Measurements from ENCODE around the gene RNF32.
A peak's percentile ranks its signal among the peaks of the same experiment; 100 is the strongest.
"Not testable (repeated sequence)": the region's sequence is repeated elsewhere in the genome, so short reads cannot be mapped to it uniquely, and the experiment has no call there.

RNF32 gene

GRCh38 chr7:156693627-156694026 lies 53.1 kb downstream of the RNF32 start:
- ATAC-seq = no peak
- TF ChIP-seq RARB (CRISPR knock-in tag; IDR thresholded peaks at IDR 0.05) (no peak), ZNF8 (CRISPR knock-in tag; IDR thresholded peaks at IDR 0.05) (no peak), CSDC2 (CRISPR knock-in tag; IDR thresholded peaks at IDR 0.05) (no peak), PATZ1 (CRISPR knock-in tag; IDR thresholded peaks at IDR 0.05; ENCODE audit: borderline replicate concordance) (no peak), ESRRG (CRISPR knock-in tag; IDR thresholded peaks at IDR 0.05) (no peak), TOX (CRISPR knock-in tag; IDR thresholded peaks at IDR 0.05; ENCODE audit: borderline replicate concordance) (no peak), SNAI2 (CRISPR knock-in tag; IDR thresholded peaks at IDR 0.05) (no peak), ISL1 (CRISPR knock-in tag; IDR thresholded peaks at IDR 0.05) (no peak), POU6F1 (CRISPR knock-in tag; IDR thresholded peaks at IDR 0.05; ENCODE audit: borderline replicate concordance, low read depth) (no peak), TSHZ2 (CRISPR knock-in tag; IDR thresholded peaks at IDR 0.05) (no peak), ZNF70 (CRISPR knock-in tag; IDR thresholded peaks at IDR 0.05) (no peak), PPARA (CRISPR knock-in tag; IDR thresholded peaks at IDR 0.05; ENCODE audit: borderline replicate concordance) (no peak), OSR1 (CRISPR knock-in tag; IDR thresholded peaks at IDR 0.05) (no peak), CREB5 (CRISPR knock-in tag; IDR thresholded peaks at IDR 0.05; ENCODE audit: low read depth) (no peak)

GRCh38 chr7:156697283-156697682 lies 56.7 kb downstream of the RNF32 start:
- ATAC-seq = not testable (repeated sequence)

- not testable (repeated sequence) for ATAC-seq
Measured at GRCh38 chr7:156698512-156698911, 57.9 kb downstream of the RNF32 start.

- peak; percentile 75 for TF ChIP-seq ZNF8 (CRISPR knock-in tag; IDR thresholded peaks at IDR 0.05)
- not testable (repeated sequence) for ATAC-seq
Measured at GRCh38 chr7:156701787-156702186, 61.2 kb downstream of the RNF32 start.

- no peak for ATAC-seq
- no peak for TF ChIP-seq BACH2 (CRISPR knock-in tag; IDR thresholded peaks at IDR 0.05; ENCODE audit: borderline replicate concordance)
- TF ChIP-seq ESRRG (CRISPR knock-in tag; IDR thresholded peaks at IDR 0.05) = no peak
- no peak for TF ChIP-seq ZNF8 (CRISPR knock-in tag; IDR thresholded peaks at IDR 0.05)
- TF ChIP-seq ZNF70 (CRISPR knock-in tag; IDR thresholded peaks at IDR 0.05) = no peak
- TF ChIP-seq ZNF565 (CRISPR knock-in tag; conservative IDR thresholded peaks at IDR 0.05; ENCODE audit: low read depth) = no peak
- no peak for TF ChIP-seq TSHZ2 (CRISPR knock-in tag; IDR thresholded peaks at IDR 0.05)
- TF ChIP-seq TOX (CRISPR knock-in tag; IDR thresholded peaks at IDR 0.05; ENCODE audit: borderline replicate concordance) = no peak
- no peak for TF ChIP-seq ISL1 (CRISPR knock-in tag; IDR thresholded peaks at IDR 0.05)
- TF ChIP-seq SNAI2 (CRISPR knock-in tag; IDR thresholded peaks at IDR 0.05) = no peak
- TF ChIP-seq CSDC2 (CRISPR knock-in tag; IDR thresholded peaks at IDR 0.05) = no peak
- TF ChIP-seq PATZ1 (CRISPR knock-in tag; IDR thresholded peaks at IDR 0.05; ENCODE audit: borderline replicate concordance) = no peak
- no peak for TF ChIP-seq ZFP30 (CRISPR knock-in tag; IDR thresholded peaks at IDR 0.05)
Measured at GRCh38 chr7:156702399-156702798, 61.8 kb downstream of the RNF32 start.
